ENCODE measurements around the gene FBXL17.

DNA sequence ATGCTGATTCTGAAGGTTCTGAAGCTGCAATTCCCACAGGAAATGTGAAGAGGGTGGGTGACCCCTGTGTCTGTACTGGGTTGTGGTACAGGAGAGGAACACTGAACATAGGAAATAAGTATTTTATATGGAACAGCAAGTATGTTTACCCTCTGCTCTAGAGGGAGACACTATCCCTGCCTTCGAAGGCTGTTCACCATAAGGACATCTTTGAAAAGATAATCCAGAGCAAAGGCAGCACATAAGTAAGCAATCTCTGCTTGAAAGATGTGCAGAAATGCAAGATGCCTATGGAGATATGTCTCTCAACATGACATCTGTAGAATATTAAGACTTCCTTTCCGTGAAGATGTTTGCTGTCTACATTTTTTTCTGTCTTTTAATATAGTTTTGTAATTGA is 526.7 kb downstream of the FBXL17 start:
- TF ChIP-seq, protein P1, sequence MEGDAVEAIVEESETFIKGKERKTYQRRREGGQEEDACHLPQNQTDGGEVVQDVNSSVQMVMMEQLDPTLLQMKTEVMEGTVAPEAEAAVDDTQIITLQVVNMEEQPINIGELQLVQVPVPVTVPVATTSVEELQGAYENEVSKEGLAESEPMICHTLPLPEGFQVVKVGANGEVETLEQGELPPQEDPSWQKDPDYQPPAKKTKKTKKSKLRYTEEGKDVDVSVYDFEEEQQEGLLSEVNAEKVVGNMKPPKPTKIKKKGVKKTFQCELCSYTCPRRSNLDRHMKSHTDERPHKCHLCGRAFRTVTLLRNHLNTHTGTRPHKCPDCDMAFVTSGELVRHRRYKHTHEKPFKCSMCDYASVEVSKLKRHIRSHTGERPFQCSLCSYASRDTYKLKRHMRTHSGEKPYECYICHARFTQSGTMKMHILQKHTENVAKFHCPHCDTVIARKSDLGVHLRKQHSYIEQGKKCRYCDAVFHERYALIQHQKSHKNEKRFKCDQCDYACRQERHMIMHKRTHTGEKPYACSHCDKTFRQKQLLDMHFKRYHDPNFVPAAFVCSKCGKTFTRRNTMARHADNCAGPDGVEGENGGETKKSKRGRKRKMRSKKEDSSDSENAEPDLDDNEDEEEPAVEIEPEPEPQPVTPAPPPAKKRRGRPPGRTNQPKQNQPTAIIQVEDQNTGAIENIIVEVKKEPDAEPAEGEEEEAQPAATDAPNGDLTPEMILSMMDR (IDR thresholded peaks at IDR 0.05) = no peak
- no peak for TF ChIP-seq EZH2 (IDR thresholded peaks at IDR 0.05; ENCODE audit: borderline replicate concordance, insufficient read depth, low read depth, low read length, poor library complexity, severe bottlenecking)
